Neural cell (in vitro differentiated cells): ENCODE results near the gene DENND4B. TPM values are rescaled to one million over a fixed set of nuclear protein-coding genes. Genes with fewer than 3 reads are reported as not detected.

Experiments
- H2AFZ ChIP-seq: fragments of 200-600, 300-800 bp; sonication (generic), shearing (Covaris generic); 2 replicates; pipeline ENCODE4 v1.6.0; 2014; ENCODE audit warnings: low read depth, mild to moderate bottlenecking, antibody characterized with exemption, low read length, moderate library complexity
- H3F3A ChIP-seq: fragments of 200-600 bp; shearing (Covaris generic); 2 replicates; pipeline ENCODE4 v1.6.1; 2016; ENCODE audit warnings: mild to moderate bottlenecking, moderate library complexity, mixed read lengths, antibody characterized with exemption, low read length; ENCODE audit not compliant: insufficient read depth, poor library complexity, severe bottlenecking
- H3K27ac ChIP-seq: fragments of 200-600, 300-800 bp; sonication (generic), shearing (Covaris generic); 2 replicates; pipeline ENCODE4 v1.5.1; 2014; ENCODE audit warnings: mild to moderate bottlenecking, low read length, moderate library complexity
- H3K27me3 ChIP-seq: fragments of 300-800, 200-600 bp; sonication (generic), shearing (Covaris generic); 2 replicates; pipeline ENCODE4 v1.6.0; 2014; ENCODE audit warnings: mild to moderate bottlenecking, low read depth, low read length, moderate library complexity; ENCODE audit not compliant: insufficient read depth
- H3K36me3 ChIP-seq: fragments of 300-800, 200-600 bp; sonication (generic), shearing (Covaris generic); 2 replicates; pipeline ENCODE4 v1.5.1; 2014; ENCODE audit warnings: mild to moderate bottlenecking, antibody characterized with exemption, low read length, moderate library complexity; ENCODE audit not compliant: insufficient read depth
- H3K4me2 ChIP-seq: fragments of 300-800, 200-600 bp; sonication (generic), shearing (Covaris generic); 2 replicates; pipeline ENCODE4 v1.6.0; 2014; ENCODE audit warnings: mild to moderate bottlenecking, low read length
- H3K4me3 ChIP-seq: fragments of 300-800, 200-600 bp; sonication (generic), shearing (Covaris generic); 2 replicates; pipeline ENCODE4 v1.5.1; 2014; ENCODE audit warnings: mild to moderate bottlenecking, low read length, moderate library complexity
- H3K79me2 ChIP-seq: fragments of 200-600 bp; shearing (Covaris generic); replicated peaks from 2 replicates; pipeline ENCODE4 v1.6.0; 2014; ENCODE audit warnings: mild to moderate bottlenecking, low read length, moderate library complexity; ENCODE audit not compliant: insufficient read depth
- H3K9ac ChIP-seq: fragments of 300-800, 200-600 bp; sonication (generic), shearing (Covaris generic); 2 replicates; pipeline ENCODE4 v1.6.1; 2016; ENCODE audit warnings: mild to moderate bottlenecking, low read length, mixed read lengths
- H3K9me2 ChIP-seq: fragments of 200-600 bp; shearing (Covaris generic); 2 replicates; pipeline ENCODE4 v1.6.1; 2016; ENCODE audit warnings: mild to moderate bottlenecking, low read length, mixed read lengths; ENCODE audit not compliant: insufficient read depth
- H3K9me3 ChIP-seq: fragments of 200-600, 300-800 bp; sonication (generic), shearing (Covaris generic); 2 replicates; pipeline ENCODE4 v1.6.1; 2016; ENCODE audit warnings: mild to moderate bottlenecking, mixed run types, low read length, moderate library complexity, mixed read lengths
- H4K20me1 ChIP-seq: fragments of 200-600 bp; shearing (Covaris generic); 2 replicates; pipeline ENCODE4 v1.6.1; 2016; ENCODE audit warnings: mild to moderate bottlenecking, mixed run types; ENCODE audit not compliant: insufficient read depth
- EP300 ChIP-seq: fragments of 450-650 bp; conservative IDR thresholded peaks from 2 replicates; pipeline ENCODE4 v1.6.1; 2014; ENCODE audit warnings: antibody characterized with exemption, mild to moderate bottlenecking, moderate library complexity; ENCODE audit not compliant: poor library complexity, severe bottlenecking
- EZH2 ChIP-seq: fragments of 200-600, 300-800 bp; shearing (Covaris generic), sonication (generic); IDR thresholded peaks from 2 replicates; pipeline ENCODE4 v1.6.1; 2014; ENCODE audit warnings: antibody characterized with exemption, low read length, borderline replicate concordance, mild to moderate bottlenecking; ENCODE audit not compliant: insufficient read depth, poor library complexity, severe bottlenecking
- MXI1 ChIP-seq: fragments of 450-650 bp; conservative IDR thresholded peaks from 2 replicates; pipeline ENCODE4 v1.6.1; 2014; ENCODE audit warnings: antibody characterized with exemption, mild to moderate bottlenecking; ENCODE audit not compliant: poor library complexity, severe bottlenecking
- POLR2AphosphoS5 ChIP-seq: IDR thresholded peaks from 2 replicates; pipeline ENCODE4 v1.6.1; 2012
- RAD21 ChIP-seq: fragments of 450-650 bp; conservative IDR thresholded peaks from 2 replicates; pipeline ENCODE4 v1.6.1; 2014; ENCODE audit warnings: antibody characterized with exemption, mild to moderate bottlenecking, moderate library complexity
- SMC3 ChIP-seq: fragments of 450-650 bp; conservative IDR thresholded peaks from 2 replicates; pipeline ENCODE4 v1.6.1; 2014; ENCODE audit warnings: antibody characterized with exemption, mild to moderate bottlenecking, moderate library complexity; ENCODE audit not compliant: poor library complexity
- TAF1 ChIP-seq: IDR thresholded peaks from 2 replicates; pipeline ENCODE4 v1.6.1; 2012; ENCODE audit warnings: low read depth
- polyA plus RNA-seq: library from polyadenylated mRNA; depleted of rRNA; stranded (reverse); fragments of >200 nt; gene quantifications from 2 replicates; pipeline ENCODE4 v1.2.3, GENCODE V29; 2014
- TF ChIP-seq, protein P1 (sequence below): fragments of 450-650 bp; IDR thresholded peaks from 2 replicates; pipeline ENCODE4 v1.5.1; 2014; ENCODE audit warnings: antibody characterized with exemption, mild to moderate bottlenecking, moderate library complexity; ENCODE audit not compliant: poor library complexity, severe bottlenecking
- TF ChIP-seq, protein P2 (sequence below): IDR thresholded peaks from 2 replicates; pipeline ENCODE4 v1.6.1; 2012; ENCODE audit warnings: borderline replicate concordance

The DENND4B gene
- polyA plus RNA-seq, 1 donor from 2014 or later = 25.3 TPM

DNA sequence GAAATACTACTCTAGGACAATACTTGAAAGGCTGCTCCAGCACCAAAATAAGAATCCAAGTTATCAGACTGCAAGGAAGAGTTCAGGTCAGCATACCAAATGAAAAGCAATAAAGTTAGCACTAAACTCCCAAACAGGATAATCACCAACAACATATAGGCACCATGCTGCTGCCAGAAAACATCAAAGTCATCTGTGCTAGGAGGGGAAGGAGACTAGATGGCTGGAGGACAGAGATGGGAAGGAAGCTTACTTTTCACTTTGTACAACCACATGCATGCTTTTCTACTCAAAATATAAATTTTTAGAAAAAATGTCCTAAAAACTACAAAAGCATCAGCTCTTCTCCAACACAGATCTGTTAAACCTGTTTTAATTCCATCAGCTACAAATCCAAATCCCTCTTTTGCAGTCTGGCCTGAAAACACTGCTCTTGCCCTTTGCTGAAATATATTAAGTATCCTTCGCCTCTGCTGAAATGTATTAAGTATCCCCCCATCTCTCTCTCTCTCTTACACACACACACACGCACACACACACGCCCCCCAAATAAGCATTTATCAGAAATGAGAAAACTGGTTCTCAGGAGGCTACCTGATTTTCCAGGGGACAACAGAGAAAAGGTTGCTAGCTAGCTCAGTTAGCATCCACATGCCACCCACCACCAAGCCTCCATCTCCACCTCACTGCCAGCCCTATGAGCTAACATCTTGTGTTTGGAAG is 25.3 kb downstream of the DENND4B start:
- Histone ChIP-seq H3K9me3 (no peaks in the 10 kb centered on the region), H3K36me3 (no peaks in the 10 kb centered on the region), H3K9ac (peak overlapping the region; percentile 93), H2AFZ (no peak overlapping the region), H3K4me2 (peak overlapping the region; percentile 92), H3K79me2 (peaks cover 59% of the 10 kb centered on the region), H3K27me3 (no peaks in the 10 kb centered on the region), H4K20me1 (peaks cover 20% of the 10 kb centered on the region), H3K4me3 (peak overlapping the region; percentile 83), H3F3A (peaks cover 4% of the 10 kb centered on the region), H3K9me2 (no peaks in the 10 kb centered on the region), H3K27ac (peak overlapping the region; percentile 93)
- TF ChIP-seq MXI1 (peak; percentile 52), EZH2 (no peak)

DNA sequence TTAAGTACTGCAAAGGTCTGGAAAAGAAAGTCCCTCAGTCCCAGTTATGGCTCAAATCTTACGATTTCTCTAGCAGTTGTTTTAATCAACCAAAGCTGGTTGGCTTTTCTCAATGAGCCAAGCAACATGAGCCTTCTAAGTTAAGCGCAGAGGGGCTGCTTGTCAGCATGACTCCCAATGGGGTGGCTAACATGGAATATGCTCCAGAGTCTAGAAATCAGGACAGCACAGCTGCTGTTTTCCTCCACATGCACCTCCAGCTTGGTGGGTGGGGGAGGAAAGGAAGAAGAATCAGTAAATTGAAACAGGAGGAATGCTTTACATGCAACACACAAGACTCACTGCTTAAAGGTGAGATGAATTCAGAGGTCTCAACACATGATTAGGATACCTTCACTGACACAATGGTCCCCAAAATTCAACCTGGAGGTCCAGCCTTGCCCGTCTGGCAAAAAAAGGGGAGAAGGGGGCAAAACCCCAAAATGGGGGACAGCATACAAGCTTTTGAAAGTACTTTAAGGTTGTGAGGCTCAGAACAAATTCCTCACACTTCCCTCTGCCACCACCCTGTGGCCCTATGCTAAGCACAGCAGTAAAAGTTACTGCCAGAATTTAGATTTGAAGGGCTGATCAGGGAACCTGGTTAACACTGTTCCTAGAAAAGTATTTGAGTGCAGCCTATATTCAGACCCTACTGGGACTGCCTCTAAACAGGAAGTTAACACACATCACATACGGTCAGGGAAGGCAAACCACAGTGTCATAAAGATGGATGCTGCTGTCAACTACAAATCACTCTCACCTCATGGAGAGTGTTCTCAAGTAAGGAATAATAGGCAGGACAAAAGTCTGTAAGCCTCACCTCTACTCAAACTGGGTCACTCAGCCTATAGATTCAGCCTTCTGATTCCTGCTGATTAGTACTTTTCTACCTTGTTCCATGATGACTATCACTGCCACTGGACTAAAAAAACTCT is 26.4 kb downstream of the DENND4B start:
- H3K4me3 ChIP-seq = peak overlapping the region; percentile 83
- H3K79me2 ChIP-seq = peaks cover 69% of the 10 kb centered on the region
- peak overlapping the region; percentile 38 for H3K9ac ChIP-seq
- H3K27ac ChIP-seq = no peak overlapping the region
- H3K9me3 ChIP-seq = no peaks in the 10 kb centered on the region
- peaks cover 20% of the 10 kb centered on the region for H4K20me1 ChIP-seq
- peaks cover 4% of the 10 kb centered on the region for H3F3A ChIP-seq
- H3K9me2 ChIP-seq = no peaks in the 10 kb centered on the region
- TF ChIP-seq, protein P1, sequence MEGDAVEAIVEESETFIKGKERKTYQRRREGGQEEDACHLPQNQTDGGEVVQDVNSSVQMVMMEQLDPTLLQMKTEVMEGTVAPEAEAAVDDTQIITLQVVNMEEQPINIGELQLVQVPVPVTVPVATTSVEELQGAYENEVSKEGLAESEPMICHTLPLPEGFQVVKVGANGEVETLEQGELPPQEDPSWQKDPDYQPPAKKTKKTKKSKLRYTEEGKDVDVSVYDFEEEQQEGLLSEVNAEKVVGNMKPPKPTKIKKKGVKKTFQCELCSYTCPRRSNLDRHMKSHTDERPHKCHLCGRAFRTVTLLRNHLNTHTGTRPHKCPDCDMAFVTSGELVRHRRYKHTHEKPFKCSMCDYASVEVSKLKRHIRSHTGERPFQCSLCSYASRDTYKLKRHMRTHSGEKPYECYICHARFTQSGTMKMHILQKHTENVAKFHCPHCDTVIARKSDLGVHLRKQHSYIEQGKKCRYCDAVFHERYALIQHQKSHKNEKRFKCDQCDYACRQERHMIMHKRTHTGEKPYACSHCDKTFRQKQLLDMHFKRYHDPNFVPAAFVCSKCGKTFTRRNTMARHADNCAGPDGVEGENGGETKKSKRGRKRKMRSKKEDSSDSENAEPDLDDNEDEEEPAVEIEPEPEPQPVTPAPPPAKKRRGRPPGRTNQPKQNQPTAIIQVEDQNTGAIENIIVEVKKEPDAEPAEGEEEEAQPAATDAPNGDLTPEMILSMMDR = peak; percentile 35
- TF ChIP-seq TAF1 (no peak), SMC3 (peak; percentile 24), EZH2 (no peak), POLR2AphosphoS5 (no peak), RAD21 (peak; percentile 18), EP300 (no peak)
- TF ChIP-seq, protein P2, sequence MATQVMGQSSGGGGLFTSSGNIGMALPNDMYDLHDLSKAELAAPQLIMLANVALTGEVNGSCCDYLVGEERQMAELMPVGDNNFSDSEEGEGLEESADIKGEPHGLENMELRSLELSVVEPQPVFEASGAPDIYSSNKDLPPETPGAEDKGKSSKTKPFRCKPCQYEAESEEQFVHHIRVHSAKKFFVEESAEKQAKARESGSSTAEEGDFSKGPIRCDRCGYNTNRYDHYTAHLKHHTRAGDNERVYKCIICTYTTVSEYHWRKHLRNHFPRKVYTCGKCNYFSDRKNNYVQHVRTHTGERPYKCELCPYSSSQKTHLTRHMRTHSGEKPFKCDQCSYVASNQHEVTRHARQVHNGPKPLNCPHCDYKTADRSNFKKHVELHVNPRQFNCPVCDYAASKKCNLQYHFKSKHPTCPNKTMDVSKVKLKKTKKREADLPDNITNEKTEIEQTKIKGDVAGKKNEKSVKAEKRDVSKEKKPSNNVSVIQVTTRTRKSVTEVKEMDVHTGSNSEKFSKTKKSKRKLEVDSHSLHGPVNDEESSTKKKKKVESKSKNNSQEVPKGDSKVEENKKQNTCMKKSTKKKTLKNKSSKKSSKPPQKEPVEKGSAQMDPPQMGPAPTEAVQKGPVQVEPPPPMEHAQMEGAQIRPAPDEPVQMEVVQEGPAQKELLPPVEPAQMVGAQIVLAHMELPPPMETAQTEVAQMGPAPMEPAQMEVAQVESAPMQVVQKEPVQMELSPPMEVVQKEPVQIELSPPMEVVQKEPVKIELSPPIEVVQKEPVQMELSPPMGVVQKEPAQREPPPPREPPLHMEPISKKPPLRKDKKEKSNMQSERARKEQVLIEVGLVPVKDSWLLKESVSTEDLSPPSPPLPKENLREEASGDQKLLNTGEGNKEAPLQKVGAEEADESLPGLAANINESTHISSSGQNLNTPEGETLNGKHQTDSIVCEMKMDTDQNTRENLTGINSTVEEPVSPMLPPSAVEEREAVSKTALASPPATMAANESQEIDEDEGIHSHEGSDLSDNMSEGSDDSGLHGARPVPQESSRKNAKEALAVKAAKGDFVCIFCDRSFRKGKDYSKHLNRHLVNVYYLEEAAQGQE = no peak
- no peaks in the 10 kb centered on the region for H3K27me3 ChIP-seq
- H3K36me3 ChIP-seq = no peaks in the 10 kb centered on the region
- no peak overlapping the region for H2AFZ ChIP-seq
- peak overlapping the region; percentile 92 for H3K4me2 ChIP-seq
